Ishikawa (cell line): ENCODE measurements around the gene B3GAT2.

Experiments used
- CEBPB ChIP-seq: IDR thresholded peaks from 2 replicates; pipeline ENCODE4 v1.6.1; 2012
- CREB1 ChIP-seq: IDR thresholded peaks from 2 replicates; pipeline ENCODE4 v1.6.1; 2012; ENCODE audit warnings: low read depth
- EGR1 ChIP-seq: IDR thresholded peaks from 2 replicates; pipeline ENCODE4 v1.6.1; 2012
- EP300 ChIP-seq: IDR thresholded peaks from 2 replicates; pipeline ENCODE4 v1.6.1; 2012; ENCODE audit warnings: borderline replicate concordance
- FOXM1 ChIP-seq: IDR thresholded peaks from 2 replicates; pipeline ENCODE4 v1.6.1; 2012; ENCODE audit warnings: low read depth, borderline replicate concordance
- MAX ChIP-seq: IDR thresholded peaks from 2 replicates; pipeline ENCODE4 v1.6.1; 2012
- NFIC ChIP-seq: IDR thresholded peaks from 2 replicates; pipeline ENCODE4 v1.6.1; 2012
- RAD21 ChIP-seq: IDR thresholded peaks from 2 replicates; pipeline ENCODE4 v1.6.1; 2012; ENCODE audit warnings: low read depth
- REST ChIP-seq: IDR thresholded peaks from 2 replicates; pipeline ENCODE4 v1.6.1; 2012; ENCODE audit warnings: low read depth, mild to moderate bottlenecking
- TCF12 ChIP-seq: IDR thresholded peaks from 2 replicates; pipeline ENCODE4 v1.6.1; 2012; ENCODE audit warnings: low read depth
- TEAD4 ChIP-seq: IDR thresholded peaks from 2 replicates; pipeline ENCODE4 v1.6.1; 2012
- YY1 ChIP-seq: IDR thresholded peaks from 2 replicates; pipeline ENCODE4 v1.6.1; 2012; ENCODE audit warnings: low read depth
- ZBTB7A ChIP-seq: IDR thresholded peaks from 2 replicates; pipeline ENCODE4 v1.6.1; 2012; ENCODE audit warnings: low read depth
- TF ChIP-seq, protein P1 (sequence below): IDR thresholded peaks from 2 replicates; pipeline ENCODE4 v1.6.1; 2012

The B3GAT2 gene

DNA sequence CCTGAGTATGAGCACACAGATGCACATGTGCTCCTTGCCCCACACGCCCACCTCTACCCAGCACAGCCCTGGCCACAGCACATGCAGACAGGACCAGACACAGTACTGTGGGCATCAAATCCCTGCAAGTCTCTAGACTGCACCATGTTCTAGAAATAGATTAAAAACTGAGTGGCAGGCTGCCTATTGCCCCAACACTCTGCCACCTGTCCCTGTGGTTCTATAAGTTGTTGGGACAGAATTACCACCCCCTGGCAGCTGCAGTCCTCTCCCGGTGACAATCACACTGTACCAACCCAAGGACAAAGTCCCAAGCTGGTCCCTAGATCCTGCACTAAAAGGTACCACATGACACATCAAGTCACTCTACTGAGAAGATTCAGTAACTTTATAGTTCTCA lies 70.2 kb downstream of the B3GAT2 start:
- TF ChIP-seq, protein P1, sequence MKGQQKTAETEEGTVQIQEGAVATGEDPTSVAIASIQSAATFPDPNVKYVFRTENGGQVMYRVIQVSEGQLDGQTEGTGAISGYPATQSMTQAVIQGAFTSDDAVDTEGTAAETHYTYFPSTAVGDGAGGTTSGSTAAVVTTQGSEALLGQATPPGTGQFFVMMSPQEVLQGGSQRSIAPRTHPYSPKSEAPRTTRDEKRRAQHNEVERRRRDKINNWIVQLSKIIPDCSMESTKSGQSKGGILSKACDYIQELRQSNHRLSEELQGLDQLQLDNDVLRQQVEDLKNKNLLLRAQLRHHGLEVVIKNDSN, result no peak
- TF ChIP-seq RAD21, result no peak
- no peak for TF ChIP-seq EGR1
- no peak for TF ChIP-seq CREB1
- TF ChIP-seq REST, result no peak
- no peak for TF ChIP-seq CEBPB
- TF ChIP-seq EP300, result no peak
- TF ChIP-seq FOXM1, result no peak
- TF ChIP-seq TEAD4, result no peak
- no peak for TF ChIP-seq NFIC
- no peak for TF ChIP-seq ZBTB7A
- no peak for TF ChIP-seq YY1

DNA sequence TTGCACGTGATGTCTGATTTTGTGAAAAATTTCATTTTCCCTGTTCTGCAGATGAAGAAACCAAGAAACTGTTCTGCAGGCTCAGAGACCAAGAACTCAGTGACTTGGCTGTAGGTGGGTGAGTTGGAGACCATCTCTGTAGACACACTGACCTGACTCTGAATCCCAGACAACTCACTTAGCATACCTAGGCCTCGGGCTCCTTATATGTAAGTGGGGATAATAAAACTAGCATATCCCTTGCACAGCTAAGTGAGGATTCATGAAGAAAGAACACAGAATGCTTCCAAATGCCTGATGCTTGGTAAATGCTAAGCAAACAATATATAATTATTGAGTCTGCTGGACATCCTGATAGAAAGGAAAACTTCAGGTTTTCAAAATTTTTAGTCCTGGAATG lies 70.8 kb downstream of the B3GAT2 start:
- no peak for TF ChIP-seq EP300
- TF ChIP-seq TEAD4, result no peak
- no peak for TF ChIP-seq YY1
- no peak for TF ChIP-seq EGR1
- no peak for TF ChIP-seq FOXM1
- TF ChIP-seq TCF12, result no peak
- TF ChIP-seq, protein P1, result no peak
- TF ChIP-seq ZBTB7A, result no peak
- TF ChIP-seq NFIC, result no peak
- TF ChIP-seq MAX, result no peak

DNA sequence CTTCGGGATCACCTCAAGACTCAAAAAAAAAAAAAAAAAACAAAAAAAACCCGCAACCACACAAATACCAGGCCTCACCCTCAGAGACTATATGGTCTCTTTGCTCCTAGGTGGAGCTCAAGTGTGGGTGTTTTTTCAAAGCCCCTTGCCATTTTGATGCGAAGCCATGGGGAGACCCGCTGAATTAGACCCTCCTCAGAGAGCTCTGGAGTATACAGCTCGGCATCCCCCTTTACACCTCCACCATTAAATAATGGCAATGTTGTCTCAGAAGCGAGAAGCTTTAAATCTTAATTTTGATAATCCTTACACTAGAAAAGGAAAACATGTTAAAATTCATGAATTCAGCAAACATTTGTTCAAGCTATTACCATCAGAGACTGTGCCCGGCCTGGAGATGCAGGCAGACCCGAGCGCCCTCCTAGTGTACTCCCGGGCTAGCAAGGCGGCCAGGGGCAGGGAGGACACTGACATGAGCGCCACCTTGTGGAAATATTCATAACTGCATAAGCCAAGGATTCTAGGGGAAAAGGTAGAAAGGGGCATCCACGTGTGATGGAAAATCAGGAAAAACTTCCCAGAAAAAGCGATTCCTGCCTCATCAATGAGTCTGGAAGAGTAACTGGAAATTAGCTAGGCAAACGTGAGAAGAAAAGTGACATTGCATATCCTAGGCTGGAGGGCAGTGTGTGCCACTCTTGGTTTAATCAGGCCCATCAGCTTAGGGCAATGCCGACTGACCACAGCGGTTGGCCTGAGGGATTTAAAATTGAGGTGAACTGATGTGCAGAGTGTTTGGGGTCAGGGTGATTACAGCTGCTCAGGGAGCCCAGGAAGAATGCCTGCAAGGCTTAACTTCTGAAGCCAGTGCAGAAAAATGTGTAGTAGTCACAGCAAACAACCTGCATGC lies 72.5 kb downstream of the B3GAT2 start:
- TF ChIP-seq RAD21 (peak; percentile 88), TCF12 (no peak)

- TF ChIP-seq RAD21, result no peak
- no peak for TF ChIP-seq CEBPB
- TF ChIP-seq, protein P1, result no peak
- no peak for TF ChIP-seq TEAD4
- TF ChIP-seq REST, result no peak
- TF ChIP-seq FOXM1, result no peak
- TF ChIP-seq NFIC, result no peak
- no peak for TF ChIP-seq EP300
- TF ChIP-seq ZBTB7A, result no peak
- no peak for TF ChIP-seq MAX
- no peak for TF ChIP-seq TCF12
Observed at GRCh38 chr6:70879496-70879895, 77.4 kb downstream of the B3GAT2 start.

DNA sequence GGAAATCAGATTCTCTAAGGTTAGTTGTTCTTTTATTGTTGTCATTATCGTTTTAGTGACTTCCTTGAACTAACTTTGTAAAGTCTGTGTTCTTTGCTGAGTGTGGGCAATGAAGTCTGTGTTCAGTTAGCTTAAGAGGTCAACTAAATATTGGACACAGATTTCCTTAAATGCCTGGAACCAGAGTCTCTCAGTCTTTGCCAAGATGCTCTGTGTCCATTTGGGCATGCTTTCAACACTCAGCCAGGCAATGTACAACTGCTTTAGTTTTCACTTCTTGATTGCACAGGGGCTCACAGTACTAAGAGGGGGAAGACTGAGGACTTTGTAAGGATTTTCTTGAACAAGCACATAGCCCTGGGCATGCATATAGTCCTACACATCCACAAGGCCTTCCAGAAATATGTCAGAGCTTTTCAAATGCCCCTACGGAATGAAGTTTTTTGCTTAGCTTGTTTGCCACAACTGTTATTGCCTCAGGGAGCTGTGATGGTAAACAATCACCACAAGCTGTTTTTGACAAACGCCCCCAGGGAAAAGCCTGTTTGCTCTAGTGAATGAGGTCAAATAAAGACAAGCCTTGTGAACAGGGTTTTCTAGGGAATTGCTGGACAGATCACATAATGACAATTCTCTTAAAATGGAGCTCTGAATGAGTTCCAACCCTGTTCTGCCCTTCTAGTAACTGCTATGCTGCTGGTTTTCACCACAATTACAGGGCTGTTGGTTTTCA lies 82.5 kb downstream of the B3GAT2 start:
- TF ChIP-seq RAD21 (no peak), TEAD4 (no peak), EGR1 (no peak), TCF12 (no peak), CREB1 (no peak)
